ENCODE measurements around the gene CHST12.
A peak's percentile ranks its signal among the peaks of the same experiment; 100 is the strongest.
"Not testable (repeated sequence)": the region's sequence is repeated elsewhere in the genome, so short reads cannot be mapped to it uniquely, and the experiment has no call there.

The CHST12 gene

DNA sequence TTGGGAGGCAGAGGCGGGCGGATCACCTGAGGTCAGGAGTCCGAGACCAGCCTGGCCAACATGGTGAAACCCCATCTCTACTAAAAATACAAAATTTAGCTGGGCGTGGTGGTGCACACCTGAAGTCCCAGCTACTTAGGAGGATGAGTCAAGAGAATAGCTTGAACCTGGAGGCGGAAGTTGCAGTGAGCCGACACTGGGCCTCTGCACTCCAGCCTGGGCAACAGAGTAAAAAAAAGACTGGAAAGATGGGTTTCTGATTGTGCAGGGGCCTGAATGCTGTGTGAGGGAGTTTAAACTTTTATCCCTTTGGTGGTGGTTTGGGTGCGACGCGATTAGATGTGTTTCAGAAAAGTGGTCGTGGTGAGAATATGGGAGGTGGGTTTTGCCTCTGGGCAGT is 1.8 kb downstream of the CHST12 start:
- no peak for DNase-seq

GRCh38 chr7:2405601-2406345 is 2.4 kb downstream of the CHST12 start:
- DNase-seq = peak; percentile 63

- DNase-seq = no peak
Observed at GRCh38 chr7:2409745-2410414, 6.5 kb downstream of the CHST12 start.

GRCh38 chr7:2411049-2411448 is 7.6 kb downstream of the CHST12 start:
- DNase-seq = no peak

- no peak for DNase-seq
Observed at GRCh38 chr7:2411815-2412586, 8.6 kb downstream of the CHST12 start.

- no peak for DNase-seq
Observed at GRCh38 chr7:2412587-2413201, 9.3 kb downstream of the CHST12 start.

GRCh38 chr7:2416063-2416462 is 12.7 kb downstream of the CHST12 start:
- no peak for DNase-seq

DNA sequence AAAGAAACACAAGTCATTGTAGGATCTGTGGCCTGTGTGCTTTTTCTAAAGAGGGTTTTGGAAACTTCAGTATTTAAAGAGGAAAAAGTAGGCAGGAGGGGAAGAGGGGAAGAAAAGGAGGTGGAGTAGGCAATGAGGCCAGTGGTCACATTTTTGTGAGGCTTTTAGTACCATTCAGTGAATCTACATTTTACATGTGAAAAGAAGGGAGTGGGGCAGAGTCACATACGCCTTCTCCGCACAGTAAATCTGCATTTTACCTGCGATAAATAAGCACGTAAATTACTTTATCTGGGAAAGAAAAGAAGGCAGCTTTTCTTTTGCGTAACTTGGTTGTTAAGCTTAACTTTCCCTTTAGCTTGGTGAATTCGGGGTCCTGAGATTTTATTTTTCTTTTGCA is 13.2 kb downstream of the CHST12 start:
- DNase-seq = no peak

DNA sequence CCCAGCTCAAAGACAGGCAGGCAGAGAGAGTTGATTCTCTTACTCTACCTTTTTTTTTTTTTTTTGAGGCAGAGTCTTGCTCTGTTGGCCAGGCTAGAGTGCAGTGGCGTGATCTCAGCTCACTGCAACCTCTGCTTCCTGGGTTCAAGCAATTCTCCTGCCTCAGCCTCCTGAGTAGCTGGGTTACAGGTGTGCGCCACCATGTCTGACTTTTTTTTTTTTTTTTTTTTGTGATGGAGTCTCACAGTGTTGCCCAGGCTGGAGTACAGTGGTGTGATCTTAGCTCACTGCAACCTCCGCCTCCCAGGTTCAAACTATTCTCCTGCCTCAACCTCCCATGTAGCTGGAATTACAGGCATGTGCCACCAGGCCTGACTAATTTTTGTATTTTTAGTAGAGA is 13.8 kb downstream of the CHST12 start:
- DNase-seq = not testable (repeated sequence)

DNA sequence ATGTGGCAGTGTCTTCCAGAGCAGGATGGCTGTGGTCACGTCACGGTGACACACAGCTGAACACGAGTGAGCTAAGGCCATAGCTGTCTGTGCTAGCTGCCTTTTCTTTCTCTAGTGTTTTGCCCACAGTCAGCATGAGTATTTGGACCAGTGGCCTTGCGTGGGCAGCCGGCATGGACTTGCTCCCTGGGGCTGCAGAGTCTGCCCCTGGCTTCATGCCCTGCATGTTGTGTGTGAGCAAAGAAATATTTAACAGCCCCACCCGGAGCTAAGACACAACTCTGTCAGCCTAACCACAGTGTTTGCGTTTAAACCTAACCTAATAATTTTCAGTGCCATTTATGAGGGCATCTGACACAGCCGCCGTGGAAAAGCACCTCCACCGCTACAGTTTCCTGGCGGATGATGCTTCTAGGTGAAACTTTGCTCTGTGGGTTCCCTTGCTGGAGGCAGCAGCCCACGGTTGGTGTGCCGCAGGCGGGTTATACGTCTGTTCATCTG is 14.6 kb downstream of the CHST12 start:
- peak; percentile 4 for DNase-seq

GRCh38 chr7:2420216-2420933 is 17.0 kb downstream of the CHST12 start:
- DNase-seq = no peak

- DNase-seq = no peak
Observed at GRCh38 chr7:2421943-2422310, 18.5 kb downstream of the CHST12 start.

DNA sequence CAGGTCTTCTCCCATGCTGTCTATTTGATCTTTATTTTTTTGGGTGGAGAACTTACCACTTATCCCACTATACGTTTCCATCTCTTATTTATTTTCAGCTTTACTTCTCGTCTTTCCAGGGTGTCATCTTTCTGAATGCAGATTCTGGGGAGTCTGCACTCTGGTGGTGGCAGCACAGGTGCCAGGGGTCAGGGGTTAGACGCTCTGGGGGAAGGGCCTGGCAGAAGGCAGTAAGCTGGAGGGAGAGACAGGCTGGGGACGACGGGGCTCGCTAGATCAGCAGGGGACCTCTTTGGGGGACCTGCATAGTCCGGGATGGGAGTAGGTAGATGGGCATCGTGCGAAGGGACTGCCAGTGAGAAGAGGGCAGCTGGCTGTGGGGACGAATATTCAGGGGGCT is 22.3 kb downstream of the CHST12 start:
- no peak for DNase-seq

DNA sequence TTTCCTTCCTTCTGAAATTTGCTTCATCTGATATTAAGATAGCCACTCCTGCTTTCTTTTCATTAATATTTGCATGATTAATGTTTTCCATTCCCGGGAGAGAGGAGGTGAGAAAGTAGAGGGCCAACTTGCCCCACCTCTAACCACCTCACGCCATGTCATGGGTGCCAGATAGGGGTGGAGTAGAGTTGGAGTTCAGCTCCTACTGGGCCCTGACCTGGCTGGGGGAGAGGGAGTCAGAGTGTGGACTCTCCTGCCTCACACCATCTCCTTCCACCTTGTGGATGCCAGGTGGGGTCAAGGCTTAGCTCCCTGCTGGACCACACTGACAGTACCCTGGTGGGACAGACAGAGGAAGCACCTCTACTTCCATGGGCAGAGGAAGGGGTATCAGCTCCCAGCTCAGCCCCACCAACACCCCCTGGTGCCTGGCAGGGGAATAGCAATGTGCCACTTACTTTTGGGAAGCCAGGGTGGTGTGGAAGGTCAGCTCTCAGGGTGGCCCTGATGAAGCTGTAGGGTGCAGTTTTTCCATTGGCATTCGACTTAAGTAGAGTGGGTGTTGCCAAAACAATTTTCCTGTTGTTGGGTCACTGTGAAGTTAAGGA is 28.0 kb downstream of the CHST12 start:
- peak; percentile 34 for DNase-seq

GRCh38 chr7:2432910-2433712 is 29.7 kb downstream of the CHST12 start:
- no peak for DNase-seq

GRCh38 chr7:2433713-2434550 is 30.5 kb downstream of the CHST12 start:
- DNase-seq = no peak

- no peak for DNase-seq
Observed at GRCh38 chr7:2435146-2435545, 31.7 kb downstream of the CHST12 start.

DNA sequence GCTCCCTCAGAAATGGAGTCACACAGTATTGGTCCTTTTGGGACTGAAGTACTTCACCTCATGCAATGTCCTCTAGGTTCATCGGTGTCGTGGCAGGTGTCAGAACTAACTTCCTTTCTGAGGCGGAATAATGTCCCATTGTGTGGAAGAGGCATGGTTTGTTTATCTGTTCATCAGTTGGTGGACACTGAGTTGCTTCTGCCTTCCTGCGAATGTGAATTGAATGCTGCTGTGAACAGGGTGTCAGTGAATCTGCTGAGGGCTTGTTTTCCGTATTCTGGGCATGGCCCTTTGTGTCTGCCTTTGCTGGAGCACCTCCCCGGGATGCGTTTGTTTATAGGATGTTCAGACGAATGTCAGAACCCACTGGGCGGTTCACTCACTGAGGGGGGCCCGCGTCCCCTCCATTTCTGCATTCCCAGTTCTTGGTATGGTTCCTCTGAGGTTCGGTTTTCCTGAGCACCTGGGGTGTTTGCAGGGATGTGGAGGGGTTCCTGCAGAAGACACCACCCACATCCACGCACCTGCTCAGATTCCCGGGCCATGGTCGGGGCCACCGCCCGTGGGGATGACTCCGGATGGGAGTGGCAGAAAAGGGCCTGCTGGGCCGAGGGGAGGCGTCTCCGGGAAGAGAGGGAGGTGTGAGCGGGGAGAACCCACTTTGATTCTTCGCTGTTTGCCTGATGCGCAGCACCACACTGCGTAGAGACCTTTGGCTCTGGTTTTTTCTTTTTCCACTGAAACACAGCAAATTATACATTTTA is 33.1 kb downstream of the CHST12 start:
- DNase-seq = no peak

GRCh38 chr7:2437136-2437535 is 33.7 kb downstream of the CHST12 start:
- DNase-seq = no peak

Measured in GDM1 (cell line).